Measurements from ENCODE around the gene PLCH1.
"Not testable (repeated sequence)": the region's sequence is repeated elsewhere in the genome, so short reads cannot be mapped to it uniquely, and the experiment has no call there.

DNA sequence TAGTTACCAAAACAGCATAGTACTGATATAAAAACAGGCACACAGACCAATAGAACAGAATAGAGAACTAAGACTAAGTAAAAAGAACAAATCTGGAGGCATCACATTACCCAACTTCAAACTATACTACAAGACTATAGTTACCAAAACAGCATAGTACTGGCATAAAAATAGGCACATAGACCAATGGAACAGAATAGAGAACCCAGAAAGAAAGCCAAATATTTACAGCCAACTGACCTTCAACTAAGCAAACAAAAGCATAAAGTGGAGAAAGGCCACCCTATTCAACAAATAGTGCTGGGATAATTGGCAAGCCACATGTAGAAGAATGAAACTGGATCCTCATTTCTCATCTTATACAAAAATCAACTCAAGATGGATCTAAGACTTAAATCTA, 130.5 kb downstream of the PLCH1 start:
- TF ChIP-seq POLR2AphosphoS2 (IDR thresholded peaks at IDR 0.05; ENCODE audit: low read depth, low read length); ZNF160 (CRISPR knock-in tag; IDR thresholded peaks at IDR 0.05); SMAD1 (CRISPR knock-in tag; IDR thresholded peaks at IDR 0.05; ENCODE audit: borderline replicate concordance, low read depth); ZNF276 (CRISPR knock-in tag; IDR thresholded peaks at IDR 0.05; ENCODE audit: low read depth); TCF7L2 (IDR thresholded peaks at IDR 0.05; ENCODE audit: low read depth, low read length); ZNF652 (CRISPR knock-in tag; IDR thresholded peaks at IDR 0.05; ENCODE audit: borderline replicate concordance, low read depth): not testable (repeated sequence)
- TF ChIP-seq, protein P1, sequence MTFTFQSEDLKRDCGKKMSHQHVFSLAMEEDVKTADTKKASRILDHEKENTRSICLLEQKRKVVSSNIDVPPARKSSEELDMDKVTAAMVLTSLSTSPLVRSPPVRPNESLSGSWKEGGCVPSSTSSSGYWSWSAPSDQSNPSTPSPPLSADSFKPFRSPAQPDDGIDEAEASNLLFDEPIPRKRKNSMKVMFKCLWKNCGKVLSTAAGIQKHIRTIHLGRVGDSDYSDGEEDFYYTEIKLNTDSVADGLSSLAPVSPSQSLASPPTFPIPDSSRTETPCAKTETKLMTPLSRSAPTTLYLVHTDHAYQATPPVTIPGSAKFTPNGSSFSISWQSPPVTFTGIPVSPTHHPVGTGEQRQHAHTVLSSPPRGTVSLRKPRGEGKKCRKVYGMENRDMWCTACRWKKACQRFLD (CRISPR knock-in tag; IDR thresholded peaks at IDR 0.05; ENCODE audit: borderline replicate concordance), result not testable (repeated sequence)
- TF ChIP-seq, protein P2, sequence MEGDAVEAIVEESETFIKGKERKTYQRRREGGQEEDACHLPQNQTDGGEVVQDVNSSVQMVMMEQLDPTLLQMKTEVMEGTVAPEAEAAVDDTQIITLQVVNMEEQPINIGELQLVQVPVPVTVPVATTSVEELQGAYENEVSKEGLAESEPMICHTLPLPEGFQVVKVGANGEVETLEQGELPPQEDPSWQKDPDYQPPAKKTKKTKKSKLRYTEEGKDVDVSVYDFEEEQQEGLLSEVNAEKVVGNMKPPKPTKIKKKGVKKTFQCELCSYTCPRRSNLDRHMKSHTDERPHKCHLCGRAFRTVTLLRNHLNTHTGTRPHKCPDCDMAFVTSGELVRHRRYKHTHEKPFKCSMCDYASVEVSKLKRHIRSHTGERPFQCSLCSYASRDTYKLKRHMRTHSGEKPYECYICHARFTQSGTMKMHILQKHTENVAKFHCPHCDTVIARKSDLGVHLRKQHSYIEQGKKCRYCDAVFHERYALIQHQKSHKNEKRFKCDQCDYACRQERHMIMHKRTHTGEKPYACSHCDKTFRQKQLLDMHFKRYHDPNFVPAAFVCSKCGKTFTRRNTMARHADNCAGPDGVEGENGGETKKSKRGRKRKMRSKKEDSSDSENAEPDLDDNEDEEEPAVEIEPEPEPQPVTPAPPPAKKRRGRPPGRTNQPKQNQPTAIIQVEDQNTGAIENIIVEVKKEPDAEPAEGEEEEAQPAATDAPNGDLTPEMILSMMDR (CRISPR knock-in tag; IDR thresholded peaks at IDR 0.05), result not testable (repeated sequence)

All from HepG2 (cell line).